ENCODE measurements around the gene AR.
"Not testable (repeated sequence)": the region's sequence is repeated elsewhere in the genome, so short reads cannot be mapped to it uniquely, and the experiment has no call there.

AR gene

GRCh38 chrX:67654301-67654700, 110.5 kb downstream of the AR start:
- DNase-seq (ENCODE audit: insufficient read length) = no peak
- FAIRE-seq = no peak
- no peak for TF ChIP-seq POLR2AphosphoS5 (IDR thresholded peaks at IDR 0.05; ENCODE audit: low read depth, low read length)
- TF ChIP-seq TAF1 (IDR thresholded peaks at IDR 0.05; ENCODE audit: borderline replicate concordance, low read depth, low read length) = no peak
- no peak for TF ChIP-seq POLR2A (IDR thresholded peaks at IDR 0.05; ENCODE audit: low read depth, low read length)

GRCh38 chrX:67665583-67665982, 121.8 kb downstream of the AR start:
- FAIRE-seq = no peak
- TF ChIP-seq POLR2AphosphoS5 (IDR thresholded peaks at IDR 0.05; ENCODE audit: low read depth, low read length) (no peak), POLR2A (IDR thresholded peaks at IDR 0.05; ENCODE audit: low read depth, low read length) (no peak), TAF1 (IDR thresholded peaks at IDR 0.05; ENCODE audit: borderline replicate concordance, low read depth, low read length) (no peak)
- no peak for DNase-seq (ENCODE audit: insufficient read length)

GRCh38 chrX:67670717-67671116, 126.9 kb downstream of the AR start:
- FAIRE-seq = not testable (repeated sequence)

GRCh38 chrX:67673741-67674274, 130.0 kb downstream of the AR start:
- FAIRE-seq (no peak), DNase-seq (ENCODE audit: insufficient read length) (no peak)
- no peak for TF ChIP-seq POLR2A (IDR thresholded peaks at IDR 0.05; ENCODE audit: low read depth, low read length)
- no peak for TF ChIP-seq POLR2AphosphoS5 (IDR thresholded peaks at IDR 0.05; ENCODE audit: low read depth, low read length)
- no peak for TF ChIP-seq TAF1 (IDR thresholded peaks at IDR 0.05; ENCODE audit: borderline replicate concordance, low read depth, low read length)

More at GRCh38 chrX:67670717-67671116, 126.9 kb downstream of the AR start:
- not testable (repeated sequence) for DNase-seq (ENCODE audit: insufficient read length)

GRCh38 chrX:67674741-67675140, 130.9 kb downstream of the AR start:
- FAIRE-seq = no peak
- DNase-seq (ENCODE audit: insufficient read length) = no peak
- TF ChIP-seq TAF1 (IDR thresholded peaks at IDR 0.05; ENCODE audit: borderline replicate concordance, low read depth, low read length) (no peak), POLR2A (IDR thresholded peaks at IDR 0.05; ENCODE audit: low read depth, low read length) (no peak), POLR2AphosphoS5 (IDR thresholded peaks at IDR 0.05; ENCODE audit: low read depth, low read length) (no peak)

- TF ChIP-seq POLR2A (IDR thresholded peaks at IDR 0.05; ENCODE audit: low read depth, low read length) (no peak), POLR2AphosphoS5 (IDR thresholded peaks at IDR 0.05; ENCODE audit: low read depth, low read length) (no peak), TAF1 (IDR thresholded peaks at IDR 0.05; ENCODE audit: borderline replicate concordance, low read depth, low read length) (no peak)
- no peak for DNase-seq (ENCODE audit: insufficient read length)
- FAIRE-seq = no peak
Measured at GRCh38 chrX:67684136-67684535, 140.3 kb downstream of the AR start.

- DNase-seq (ENCODE audit: insufficient read length) = no peak
- TF ChIP-seq TAF1 (IDR thresholded peaks at IDR 0.05; ENCODE audit: borderline replicate concordance, low read depth, low read length) (no peak), POLR2AphosphoS5 (IDR thresholded peaks at IDR 0.05; ENCODE audit: low read depth, low read length) (no peak), POLR2A (IDR thresholded peaks at IDR 0.05; ENCODE audit: low read depth, low read length) (no peak)
- no peak for FAIRE-seq
Measured at GRCh38 chrX:67692246-67692645, 148.4 kb downstream of the AR start.

- FAIRE-seq = no peak
- DNase-seq (ENCODE audit: insufficient read length) = no peak
- no peak for TF ChIP-seq POLR2A (IDR thresholded peaks at IDR 0.05; ENCODE audit: low read depth, low read length)
- TF ChIP-seq POLR2AphosphoS5 (IDR thresholded peaks at IDR 0.05; ENCODE audit: low read depth, low read length) = no peak
- no peak for TF ChIP-seq TAF1 (IDR thresholded peaks at IDR 0.05; ENCODE audit: borderline replicate concordance, low read depth, low read length)
Measured at GRCh38 chrX:67693928-67694327, 150.1 kb downstream of the AR start.

GRCh38 chrX:67697452-67697851, 153.6 kb downstream of the AR start:
- TF ChIP-seq TAF1 (IDR thresholded peaks at IDR 0.05; ENCODE audit: borderline replicate concordance, low read depth, low read length) (no peak), POLR2AphosphoS5 (IDR thresholded peaks at IDR 0.05; ENCODE audit: low read depth, low read length) (no peak), POLR2A (IDR thresholded peaks at IDR 0.05; ENCODE audit: low read depth, low read length) (no peak)
- FAIRE-seq (no peak), DNase-seq (ENCODE audit: insufficient read length) (no peak)

GRCh38 chrX:67700602-67701001, 156.8 kb downstream of the AR start:
- FAIRE-seq = no peak
- DNase-seq (ENCODE audit: insufficient read length) = no peak
- TF ChIP-seq POLR2A (IDR thresholded peaks at IDR 0.05; ENCODE audit: low read depth, low read length) = no peak
- TF ChIP-seq TAF1 (IDR thresholded peaks at IDR 0.05; ENCODE audit: borderline replicate concordance, low read depth, low read length) = no peak

- FAIRE-seq = no peak
- TF ChIP-seq POLR2AphosphoS5 (IDR thresholded peaks at IDR 0.05; ENCODE audit: low read depth, low read length) = no peak
- TF ChIP-seq TAF1 (IDR thresholded peaks at IDR 0.05; ENCODE audit: borderline replicate concordance, low read depth, low read length) = no peak
- no peak for TF ChIP-seq POLR2A (IDR thresholded peaks at IDR 0.05; ENCODE audit: low read depth, low read length)
- no peak for DNase-seq (ENCODE audit: insufficient read length)
Measured at GRCh38 chrX:67714004-67714403, 170.2 kb downstream of the AR start.

- FAIRE-seq = no peak
Measured at GRCh38 chrX:67717571-67717970, 173.8 kb downstream of the AR start.

GRCh38 chrX:67718926-67719325, 175.1 kb downstream of the AR start:
- no peak for FAIRE-seq
- no peak for DNase-seq (ENCODE audit: insufficient read length)
- no peak for TF ChIP-seq POLR2A (IDR thresholded peaks at IDR 0.05; ENCODE audit: low read depth, low read length)
- no peak for TF ChIP-seq POLR2AphosphoS5 (IDR thresholded peaks at IDR 0.05; ENCODE audit: low read depth, low read length)
- TF ChIP-seq TAF1 (IDR thresholded peaks at IDR 0.05; ENCODE audit: borderline replicate concordance, low read depth, low read length) = no peak

More at GRCh38 chrX:67717571-67717970, 173.8 kb downstream of the AR start:
- TF ChIP-seq TAF1 (IDR thresholded peaks at IDR 0.05; ENCODE audit: borderline replicate concordance, low read depth, low read length) = no peak
- TF ChIP-seq POLR2AphosphoS5 (IDR thresholded peaks at IDR 0.05; ENCODE audit: low read depth, low read length) = no peak
- TF ChIP-seq POLR2A (IDR thresholded peaks at IDR 0.05; ENCODE audit: low read depth, low read length) = no peak
- no peak for DNase-seq (ENCODE audit: insufficient read length)

All from GM12892 (cell line).